HepG2 (cell line): ENCODE data around the gene AP5Z1. TPM values are rescaled to one million over a fixed set of nuclear protein-coding genes. Genes with fewer than 3 reads are reported as not detected.

ENCODE experiments used
- CEBPG ChIP-seq: IDR thresholded peaks from 2 replicates; pipeline ENCODE4 v1.6.1; 2016
- DNMT1 ChIP-seq: sonication (generic); formaldehyde crosslinking; IDR thresholded peaks from 2 replicates; pipeline ENCODE4 v1.5.1; 2020; ENCODE audit warnings: mild to moderate bottlenecking, missing genetic modification reagents
- JUN ChIP-seq: sonication (generic); formaldehyde crosslinking; IDR thresholded peaks from 2 replicates; pipeline ENCODE4 v1.4.0; 2020; ENCODE audit warnings: mild to moderate bottlenecking, missing genetic modification reagents
- NFKBIZ ChIP-seq: IDR thresholded peaks from 2 replicates; pipeline ENCODE4 v1.6.1; 2018; ENCODE audit warnings: missing genetic modification reagents, missing compliant biosample characterization
- NONO ChIP-seq, 2 experiments: fragments of 450-650 bp in 1 of 2; sonication (generic) in 1 of 2; formaldehyde crosslinking in 1 of 2; IDR thresholded peaks in 1 of 2; conservative IDR thresholded peaks in 1 of 2; 2 replicates each; pipeline versions ENCODE4 v1.6.1 to v1.8.0; 2017 to 2022; ENCODE audit warnings: mild to moderate bottlenecking in 1 of 2, missing genetic modification reagents in 1 of 2, moderate library complexity in 1 of 2
- NR2C2 ChIP-seq: sonication (generic); formaldehyde crosslinking; IDR thresholded peaks from 2 replicates; pipeline ENCODE4 v1.4.0; 2020; ENCODE audit warnings: missing genetic modification reagents, mild to moderate bottlenecking, moderate library complexity, borderline replicate concordance
- RCOR2 ChIP-seq: IDR thresholded peaks from 2 replicates; pipeline ENCODE4 v1.6.1; 2016; ENCODE audit warnings: missing biosample characterization, missing genetic modification reagents
- SKI ChIP-seq: fragments of 450-650 bp; IDR thresholded peaks from one replicate; pipeline ENCODE4 v1.6.1; 2018; ENCODE audit warnings: mild to moderate bottlenecking; ENCODE audit not compliant: partially characterized antibody
- SOX5 ChIP-seq: IDR thresholded peaks from 2 replicates; pipeline ENCODE4 v1.6.1; 2016; ENCODE audit warnings: borderline replicate concordance
- SPEN ChIP-seq: sonication (generic); formaldehyde crosslinking; IDR thresholded peaks from 2 replicates; pipeline ENCODE4 v1.5.1; 2020; ENCODE audit warnings: low read depth, mild to moderate bottlenecking, missing genetic modification reagents
- TBX3 ChIP-seq: fragments of 450-650 bp; IDR thresholded peaks from 2 replicates; pipeline ENCODE4 v1.6.1; 2017; ENCODE audit warnings: antibody characterized with exemption, mild to moderate bottlenecking, inconsistent platforms, borderline replicate concordance
- TFDP2 ChIP-seq: sonication (generic); formaldehyde crosslinking; IDR thresholded peaks from 2 replicates; pipeline ENCODE4 v1.4.0; 2020; ENCODE audit warnings: missing genetic modification reagents
- ZNF205 ChIP-seq: IDR thresholded peaks from 2 replicates; pipeline ENCODE4 v1.6.1; 2018; ENCODE audit warnings: missing biosample characterization, missing genetic modification reagents
- ZNF281 ChIP-seq: sonication (generic); formaldehyde crosslinking; IDR thresholded peaks from 2 replicates; pipeline ENCODE4 v1.4.0; 2020; ENCODE audit warnings: missing genetic modification reagents, borderline replicate concordance
- ZNF432 ChIP-seq: sonication (generic); formaldehyde crosslinking; IDR thresholded peaks from 2 replicates; pipeline ENCODE4 v1.5.0; 2020; ENCODE audit warnings: missing genetic modification reagents, mild to moderate bottlenecking, borderline replicate concordance
- ZNF547 ChIP-seq: sonication (generic); formaldehyde crosslinking; IDR thresholded peaks from 2 replicates; pipeline ENCODE4 v1.5.1; 2020; ENCODE audit warnings: mild to moderate bottlenecking, missing genetic modification reagents
- ZNF574 ChIP-seq: sonication (generic); formaldehyde crosslinking; IDR thresholded peaks from 2 replicates; pipeline ENCODE4 v1.4.0; 2020; ENCODE audit warnings: missing genetic modification reagents
- polyA plus RNA-seq, 8 experiments: library from polyadenylated mRNA; depleted of rRNA in 3 of 8; stranded (reverse) in 7 of 8; unstranded in 1 of 8; fragments of >200 nt; fragmentation: Illumina TruSeq in 4 of 8; extraction: Trizol in 4 of 8; gene quantifications; 2 replicates each; pipeline versions ENCODE4 v1.2.1 to v1.2.3, GENCODE V29; 2011 to 2016; ENCODE audit warnings: low read depth in 4 of 8, missing spikeins in 1 of 8, mixed read lengths in 1 of 8; ENCODE audit not compliant: insufficient read depth in 1 of 8
- total RNA-seq, 5 experiments: library from RNA; depleted of rRNA; stranded (reverse); fragments of >200 nt; fragmentation: Illumina TruSeq; extraction: Trizol; gene quantifications; 2 replicates each; pipeline ENCODE4 v1.2.3, GENCODE V29; 2016; ENCODE audit warnings: low read depth in 1 of 5
- TF ChIP-seq, protein P1 (sequence below): IDR thresholded peaks from 2 replicates; pipeline ENCODE4 v1.6.1; 2016; ENCODE audit warnings: low read depth
- TF ChIP-seq, protein P2 (sequence below): sonication (generic); formaldehyde crosslinking; IDR thresholded peaks from 2 replicates; pipeline ENCODE4 v1.5.0; 2020; ENCODE audit warnings: missing genetic modification reagents

AP5Z1 gene
- total and polyA plus RNA-seq, 2 of the 13 experiments (the other 11 are each of a cell fraction or from before 2014, with no cell fraction given): 9.3 to 15.1 TPM

DNA sequence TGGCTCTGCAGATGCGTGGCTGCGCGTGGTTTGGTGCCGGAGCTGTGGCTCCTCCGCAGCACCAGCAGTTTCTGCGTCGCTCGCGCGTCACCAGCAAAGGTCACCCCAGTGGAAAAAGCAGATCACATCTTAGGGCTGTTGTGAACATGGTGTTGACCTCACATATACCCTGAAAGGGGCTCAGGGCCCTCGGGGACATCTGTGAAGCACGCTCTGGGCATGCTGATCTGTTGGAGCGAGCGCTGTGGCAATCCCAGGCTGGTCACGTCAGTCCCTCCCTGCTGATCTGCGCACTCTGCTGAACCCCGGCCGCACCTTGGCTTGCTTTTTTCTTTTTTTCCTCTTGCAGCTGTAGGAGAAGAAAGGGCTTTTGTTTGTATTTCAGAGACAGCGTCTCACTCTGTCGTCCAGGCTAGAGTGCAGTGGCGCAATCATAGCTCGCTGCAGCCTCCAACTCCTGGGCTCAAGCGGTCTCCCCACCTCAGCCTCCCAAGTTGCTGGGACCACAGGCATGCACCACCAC, 33.3 kb upstream of the AP5Z1 start (continued):
- 0 out of 2 replicates have a peak, but pooled peaks have one; percentile 51 for TF ChIP-seq NFKBIZ (CRISPR knock-in tag)
- no peak for TF ChIP-seq NONO (IDR thresholded peaks at IDR 0.05)
- TF ChIP-seq NONO (CRISPR knock-in tag; conservative IDR thresholded peaks at IDR 0.05): peak; percentile 58; the same call in 1 of the 2 replicates
- TF ChIP-seq SKI: peak; percentile 57
- TF ChIP-seq ZNF547 (CRISPR knock-in tag): peak; percentile 36; the same call in 1 of the 2 replicates
- TF ChIP-seq NR2C2 (CRISPR knock-in tag): peak; percentile 52; the same call in 1 of the 2 replicates
- TF ChIP-seq SOX5 (CRISPR knock-in tag): peak; percentile 84
- TF ChIP-seq, protein P1, sequence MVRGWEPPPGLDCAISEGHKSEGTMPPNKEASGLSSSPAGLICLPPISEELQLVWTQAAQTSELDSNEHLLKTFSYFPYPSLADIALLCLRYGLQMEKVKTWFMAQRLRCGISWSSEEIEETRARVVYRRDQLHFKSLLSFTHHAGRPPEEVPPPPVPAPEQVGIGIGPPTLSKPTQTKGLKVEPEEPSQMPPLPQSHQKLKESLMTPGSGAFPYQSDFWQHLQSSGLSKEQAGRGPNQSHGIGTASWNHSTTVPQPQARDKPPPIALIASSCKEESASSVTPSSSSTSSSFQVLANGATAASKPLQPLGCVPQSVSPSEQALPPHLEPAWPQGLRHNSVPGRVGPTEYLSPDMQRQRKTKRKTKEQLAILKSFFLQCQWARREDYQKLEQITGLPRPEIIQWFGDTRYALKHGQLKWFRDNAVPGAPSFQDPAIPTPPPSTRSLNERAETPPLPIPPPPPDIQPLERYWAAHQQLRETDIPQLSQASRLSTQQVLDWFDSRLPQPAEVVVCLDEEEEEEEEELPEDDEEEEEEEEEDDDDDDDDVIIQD: no peak
- TF ChIP-seq ZNF432 (CRISPR knock-in tag): no peak
- TF ChIP-seq ZNF574 (CRISPR knock-in tag): peak; percentile 54
- TF ChIP-seq, protein P2, sequence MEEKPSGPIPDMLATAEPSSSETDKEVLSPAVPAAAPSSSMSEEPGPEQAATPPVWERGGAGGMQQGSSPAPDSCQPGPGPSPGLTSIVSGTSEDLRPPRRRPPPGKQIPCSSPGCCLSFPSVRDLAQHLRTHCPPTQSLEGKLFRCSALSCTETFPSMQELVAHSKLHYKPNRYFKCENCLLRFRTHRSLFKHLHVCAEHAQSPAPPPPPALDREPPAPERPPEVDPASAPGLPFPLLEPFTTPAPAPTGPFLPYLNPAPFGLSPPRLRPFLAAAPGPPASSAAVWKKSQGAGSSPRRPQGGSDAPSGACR (CRISPR knock-in tag): 0 out of 2 replicates have a peak, but pooled peaks have one; percentile 14
- no peak for TF ChIP-seq TBX3
- TF ChIP-seq CEBPG (CRISPR knock-in tag): peak; percentile 95
- no peak for TF ChIP-seq DNMT1 (CRISPR knock-in tag)
- peak; percentile 56 for TF ChIP-seq SPEN (CRISPR knock-in tag)
- peak; percentile 86; the same call in 1 of the 2 replicates for TF ChIP-seq ZNF205 (CRISPR knock-in tag)
- 0 out of 2 replicates have a peak, but pooled peaks have one; percentile 22 for TF ChIP-seq TFDP2 (CRISPR knock-in tag)
- peak; percentile 63; the same call in 1 of the 2 replicates for TF ChIP-seq RCOR2 (CRISPR knock-in tag)
- TF ChIP-seq ZNF281 (CRISPR knock-in tag): 0 out of 2 replicates have a peak, but pooled peaks have one; percentile 8
- TF ChIP-seq JUN: peak; percentile 63; the same call in 1 of the 2 replicates
